Measurements from ENCODE around the gene GSTM3. TPM values are rescaled to one million over a fixed set of nuclear protein-coding genes. Genes with fewer than 3 reads are reported as not detected.

GSTM3 gene
- total and polyA plus RNA-seq, 2 experiments from 2014 or later, result 3.1 to 4.1 TPM

- TF ChIP-seq REST (IDR thresholded peaks at IDR 0.05; ENCODE audit: unreplicated experiment) (no peak), CTCF (conservative IDR thresholded peaks at IDR 0.05; ENCODE audit: low read depth in 2 of 2) (no peak), CREB1 (CRISPR knock-in tag; IDR thresholded peaks at IDR 0.05; ENCODE audit: low read depth) (no peak), EZH2 (IDR thresholded peaks at IDR 0.05; ENCODE audit: low read depth, unreplicated experiment) (no peak), JUNB (IDR thresholded peaks at IDR 0.05; ENCODE audit: unreplicated experiment) (no peak)
Measured at GRCh38 chr1:109762821-109763645, 22.2 kb upstream of the GSTM3 start (continued).

GRCh38 chr1:109762039-109762585, 21.3 kb upstream of the GSTM3 start:
- no peaks in the 10 kb centered on the region for H3K4me1 ChIP-seq (ENCODE audit: insufficient read depth)
- H3K27me3 ChIP-seq (ENCODE audit: insufficient read depth), result no peaks in the 10 kb centered on the region
- no peak overlapping the region for H3K4me3 ChIP-seq
- H3K27ac ChIP-seq (ENCODE audit: low read depth), result no peak overlapping the region
- Mint-ChIP-seq H3K9me3 (no peaks in the 10 kb centered on the region; the same call in 2 of the 3 replicates), H3K27me3 (ENCODE audit: insufficient read depth, low read depth, poor library complexity) (peaks cover 13% of the 10 kb centered on the region), H3K4me3 (no peak overlapping the region), H3K36me3 (ENCODE audit: low read depth) (no peaks in the 10 kb centered on the region; the same call in 2 of the 3 replicates), H3K27ac (no peak overlapping the region), H3K4me1 (peaks cover 5% of the 10 kb centered on the region)
- H3F3A ChIP-seq (replicated peaks; ENCODE audit: low read depth), result no peaks in the 10 kb centered on the region
- H4K20me1 ChIP-seq (replicated peaks; ENCODE audit: insufficient read depth), result no peaks in the 10 kb centered on the region
- ATAC-seq, result no peak
- no peaks in the 10 kb centered on the region for H3K79me2 ChIP-seq (replicated peaks; ENCODE audit: insufficient read depth)
- no peak overlapping the region for H2AFZ ChIP-seq
- no peak for DNase-seq (ENCODE audit: low spot score)
- H3K36me3 ChIP-seq (ENCODE audit: insufficient read depth), result no peaks in the 10 kb centered on the region
- H3K9me2 ChIP-seq (ENCODE audit: insufficient read depth), result no peaks in the 10 kb centered on the region
- H3K4me2 ChIP-seq, result no peak overlapping the region
- TF ChIP-seq REST (IDR thresholded peaks at IDR 0.05; ENCODE audit: unreplicated experiment) (no peak), ZNF462 (CRISPR knock-in tag; IDR thresholded peaks at IDR 0.05) (no peak), NANOG (IDR thresholded peaks at IDR 0.05; ENCODE audit: borderline replicate concordance) (no peak)

Data from GM23338 (cell line).